Choroid plexus epithelial cell (primary cell): ENCODE data around the gene NIF3L1.

Experiments
- DNase-seq: peaks from one replicate; pipeline ENCODE4 v3.0.0-alpha.2; 2010; ENCODE audit warnings: low read depth
- H3K4me3 ChIP-seq: 2 replicates; pipeline ENCODE4 v1.5.1; 2011; ENCODE audit warnings: low read depth, mild to moderate bottlenecking, control low read depth, low read length, moderate library complexity
- CTCF ChIP-seq: conservative IDR thresholded peaks from 2 replicates; pipeline ENCODE4 v1.5.1; 2011; ENCODE audit warnings: low read depth, mild to moderate bottlenecking, control low read depth, inconsistent platforms, low read length, moderate library complexity

NIF3L1 gene

GRCh38 chr2:200861617-200862155 is 27.5 kb upstream of the NIF3L1 start:
- peak overlapping the region; percentile 94 for H3K4me3 ChIP-seq
- no peak for DNase-seq
- no peak for TF ChIP-seq CTCF

- no peak for TF ChIP-seq CTCF
- peak overlapping the region; percentile 94 for H3K4me3 ChIP-seq
- DNase-seq = peak; percentile 80
These were observed 26.6 kb upstream of the NIF3L1 start for GRCh38 chr2:200862532-200863000.

GRCh38 chr2:200863782-200864175 is 25.4 kb upstream of the NIF3L1 start:
- no peak for DNase-seq
- TF ChIP-seq CTCF = no peak
- H3K4me3 ChIP-seq = peak overlapping the region; percentile 94

- H3K4me3 ChIP-seq = peak within 1 kb of the TSS; percentile 94
- TF ChIP-seq CTCF = no peak
- peak; percentile 95 for DNase-seq
These were observed 24.8 kb upstream of the NIF3L1 start, which contains the start of gene CLK1 for GRCh38 chr2:200864176-200865034. TSS of gene CLK1 (minus strand) at chr2:200864658. CDS start at chr2:200861862, 2,796 bp downstream.

- no peak overlapping the region for H3K4me3 ChIP-seq
- TF ChIP-seq CTCF = no peak
- no peak for DNase-seq
These were observed 20.2 kb upstream of the NIF3L1 start for GRCh38 chr2:200869014-200869413.

GRCh38 chr2:200871151-200871550 is 18.0 kb upstream of the NIF3L1 start:
- no peak for DNase-seq
- no peak for TF ChIP-seq CTCF
- no peak overlapping the region for H3K4me3 ChIP-seq
